A673 (cell line): Measurements from ENCODE around the gene COA6.

Experiments used
- EZH2 ChIP-seq: fragments of 200-600 bp; sonication (generic); IDR thresholded peaks from 2 replicates; pipeline ENCODE4 v1.6.1; 2017; ENCODE audit warnings: borderline replicate concordance, low read depth, mild to moderate bottlenecking, mixed read lengths, antibody characterized with exemption, low read length; ENCODE audit not compliant: poor library complexity, severe bottlenecking
- TF ChIP-seq, protein P1 (sequence below): fragments of 300-800, 200-600 bp; sonication (generic); conservative IDR thresholded peaks from 2 replicates; pipeline ENCODE4 v1.5.1; 2017; ENCODE audit warnings: low read depth, mild to moderate bottlenecking, antibody characterized with exemption, low read length, moderate library complexity, mixed read lengths

DNA sequence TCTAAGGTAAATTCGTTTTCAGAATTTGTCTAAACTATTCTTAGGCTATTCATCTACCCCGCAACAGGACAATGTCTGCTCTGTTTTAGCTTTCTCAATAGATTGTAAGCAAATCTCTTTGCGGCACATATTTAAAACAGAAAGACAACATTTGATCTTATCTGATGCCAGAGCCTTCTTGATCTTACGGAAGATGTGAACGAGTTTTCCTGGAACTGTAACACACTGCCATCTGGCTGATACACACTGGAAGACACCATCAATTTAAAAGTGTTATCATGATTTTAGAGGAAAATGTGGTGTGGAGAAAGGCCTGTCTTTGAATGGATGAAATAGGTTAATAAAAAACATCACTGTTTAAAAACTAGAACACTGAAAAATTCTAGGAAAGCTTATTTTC, 36.1 kb downstream of the COA6 start:
- TF ChIP-seq, protein P1, sequence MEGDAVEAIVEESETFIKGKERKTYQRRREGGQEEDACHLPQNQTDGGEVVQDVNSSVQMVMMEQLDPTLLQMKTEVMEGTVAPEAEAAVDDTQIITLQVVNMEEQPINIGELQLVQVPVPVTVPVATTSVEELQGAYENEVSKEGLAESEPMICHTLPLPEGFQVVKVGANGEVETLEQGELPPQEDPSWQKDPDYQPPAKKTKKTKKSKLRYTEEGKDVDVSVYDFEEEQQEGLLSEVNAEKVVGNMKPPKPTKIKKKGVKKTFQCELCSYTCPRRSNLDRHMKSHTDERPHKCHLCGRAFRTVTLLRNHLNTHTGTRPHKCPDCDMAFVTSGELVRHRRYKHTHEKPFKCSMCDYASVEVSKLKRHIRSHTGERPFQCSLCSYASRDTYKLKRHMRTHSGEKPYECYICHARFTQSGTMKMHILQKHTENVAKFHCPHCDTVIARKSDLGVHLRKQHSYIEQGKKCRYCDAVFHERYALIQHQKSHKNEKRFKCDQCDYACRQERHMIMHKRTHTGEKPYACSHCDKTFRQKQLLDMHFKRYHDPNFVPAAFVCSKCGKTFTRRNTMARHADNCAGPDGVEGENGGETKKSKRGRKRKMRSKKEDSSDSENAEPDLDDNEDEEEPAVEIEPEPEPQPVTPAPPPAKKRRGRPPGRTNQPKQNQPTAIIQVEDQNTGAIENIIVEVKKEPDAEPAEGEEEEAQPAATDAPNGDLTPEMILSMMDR, result peak; percentile 45
- TF ChIP-seq EZH2, result no peak
